ENCODE results near the gene IGFBPL1. TPM values are rescaled to one million over a fixed set of nuclear protein-coding genes. Genes with fewer than 3 reads are reported as not detected.

IGFBPL1 gene
- polyA plus RNA-seq, 1 donor (not counting 4 experiments of a cell fraction or from before 2014, with no cell fraction given) = not detected

- no peaks in the 10 kb centered on the region for H3K9me1 ChIP-seq (ENCODE audit: control insufficient read depth, extremely low read depth, insufficient read depth, low read length)
- no peak for DNase-seq (ENCODE audit: low read depth, low spot score)
- FAIRE-seq = no peak
Observed at GRCh38 chr9:38357350-38358114, 66.7 kb downstream of the IGFBPL1 start.

DNA sequence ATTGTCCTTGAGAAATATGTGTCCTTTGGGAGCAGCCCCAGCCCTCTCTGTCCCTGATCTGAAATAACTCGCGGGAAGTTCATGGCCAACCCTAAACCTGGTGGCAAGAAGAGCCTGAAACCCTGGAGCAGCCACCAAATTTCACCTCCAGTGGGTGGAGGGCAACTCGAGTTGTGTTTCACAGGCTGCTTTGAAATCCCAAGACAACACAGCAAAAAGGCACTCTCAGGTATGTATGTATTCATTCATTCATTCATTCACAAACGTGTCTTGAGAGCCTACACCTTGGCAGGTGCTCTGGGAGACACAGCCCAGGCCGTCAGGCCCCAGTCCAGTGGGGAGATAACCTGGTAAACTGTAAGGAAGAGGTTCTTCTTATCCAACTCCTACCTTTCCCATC, 67.4 kb downstream of the IGFBPL1 start:
- H2AFZ ChIP-seq (ENCODE audit: control insufficient read depth, low read length) = no peak overlapping the region
- peaks cover 6% of the 10 kb centered on the region for H3K27me3 ChIP-seq (ENCODE audit: control insufficient read depth, extremely low read depth, insufficient read depth, low read length)
- H3K36me3 ChIP-seq (ENCODE audit: control insufficient read depth in 2 of 2, extremely low read depth in 1 of 2, insufficient read depth in 2 of 2, low read length in 2 of 2) = no peaks in the 10 kb centered on the region
- H4K20me1 ChIP-seq (ENCODE audit: control insufficient read depth, extremely low read depth, insufficient read depth, low read length) = no peaks in the 10 kb centered on the region
- dilution Hi-C loops (cut with MboI; ENCODE audit: extremely low pct_ligation_motif_present, low sequenced_read_pairs) = no loop called here
- no peaks in the 10 kb centered on the region for H3K4me1 ChIP-seq (ENCODE audit: control insufficient read depth, extremely low read depth, insufficient read depth, low read length)
- no peak for DNase-seq (ENCODE audit: low read depth, low spot score)
- no peak for FAIRE-seq
- no peak overlapping the region for H3K9ac ChIP-seq (ENCODE audit: control insufficient read depth, extremely low read depth, insufficient read depth, low read length)
- TF ChIP-seq, protein P1, sequence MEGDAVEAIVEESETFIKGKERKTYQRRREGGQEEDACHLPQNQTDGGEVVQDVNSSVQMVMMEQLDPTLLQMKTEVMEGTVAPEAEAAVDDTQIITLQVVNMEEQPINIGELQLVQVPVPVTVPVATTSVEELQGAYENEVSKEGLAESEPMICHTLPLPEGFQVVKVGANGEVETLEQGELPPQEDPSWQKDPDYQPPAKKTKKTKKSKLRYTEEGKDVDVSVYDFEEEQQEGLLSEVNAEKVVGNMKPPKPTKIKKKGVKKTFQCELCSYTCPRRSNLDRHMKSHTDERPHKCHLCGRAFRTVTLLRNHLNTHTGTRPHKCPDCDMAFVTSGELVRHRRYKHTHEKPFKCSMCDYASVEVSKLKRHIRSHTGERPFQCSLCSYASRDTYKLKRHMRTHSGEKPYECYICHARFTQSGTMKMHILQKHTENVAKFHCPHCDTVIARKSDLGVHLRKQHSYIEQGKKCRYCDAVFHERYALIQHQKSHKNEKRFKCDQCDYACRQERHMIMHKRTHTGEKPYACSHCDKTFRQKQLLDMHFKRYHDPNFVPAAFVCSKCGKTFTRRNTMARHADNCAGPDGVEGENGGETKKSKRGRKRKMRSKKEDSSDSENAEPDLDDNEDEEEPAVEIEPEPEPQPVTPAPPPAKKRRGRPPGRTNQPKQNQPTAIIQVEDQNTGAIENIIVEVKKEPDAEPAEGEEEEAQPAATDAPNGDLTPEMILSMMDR (optimal IDR thresholded peaks at IDR 0.05 in 1 of 3, IDR thresholded peaks at IDR 0.05 in 1 of 3, conservative IDR thresholded peaks at IDR 0.05 in 1 of 3; ENCODE audit: extremely low read depth in 1 of 3, insufficient read depth in 2 of 3, low read length in 3 of 3) = no peak
- TF ChIP-seq EZH2 (IDR thresholded peaks at IDR 0.05; ENCODE audit: low read length) = no peak
- no peak overlapping the region for H3K4me2 ChIP-seq (ENCODE audit: control insufficient read depth, extremely low read depth, insufficient read depth, low read depth, low read length)
- H3K9me1 ChIP-seq (ENCODE audit: control insufficient read depth, extremely low read depth, insufficient read depth, low read length) = no peaks in the 10 kb centered on the region
- H3K4me3 ChIP-seq (ENCODE audit: control insufficient read depth in 2 of 3, extremely low read depth in 1 of 3, insufficient read depth in 2 of 3, low read depth in 1 of 3, low read length in 3 of 3) = no peak overlapping the region
- no peaks in the 10 kb centered on the region for H3K79me2 ChIP-seq (ENCODE audit: control insufficient read depth, insufficient read depth, low read length)
- no peaks in the 10 kb centered on the region for H3K9me3 ChIP-seq (ENCODE audit: control insufficient read depth, low read depth, low read length)
- H3K27ac ChIP-seq (ENCODE audit: control insufficient read depth, insufficient read depth, low read length) = no peak overlapping the region

More at GRCh38 chr9:38357350-38358114, 66.7 kb downstream of the IGFBPL1 start:
- Histone ChIP-seq H3K27me3 (ENCODE audit: control insufficient read depth, extremely low read depth, insufficient read depth, low read length) (peaks cover 6% of the 10 kb centered on the region), H4K20me1 (ENCODE audit: control insufficient read depth, extremely low read depth, insufficient read depth, low read length) (no peaks in the 10 kb centered on the region), H3K4me1 (ENCODE audit: control insufficient read depth, extremely low read depth, insufficient read depth, low read length) (no peaks in the 10 kb centered on the region), H3K4me3 (ENCODE audit: control insufficient read depth in 2 of 3, extremely low read depth in 1 of 3, insufficient read depth in 2 of 3, low read depth in 1 of 3, low read length in 3 of 3) (no peak overlapping the region), H3K4me2 (ENCODE audit: control insufficient read depth, extremely low read depth, insufficient read depth, low read depth, low read length) (no peak overlapping the region), H3K9ac (ENCODE audit: control insufficient read depth, extremely low read depth, insufficient read depth, low read length) (no peak overlapping the region), H3K79me2 (ENCODE audit: control insufficient read depth, insufficient read depth, low read length) (no peaks in the 10 kb centered on the region), H3K9me3 (ENCODE audit: control insufficient read depth, low read depth, low read length) (no peaks in the 10 kb centered on the region), H3K36me3 (ENCODE audit: control insufficient read depth in 2 of 2, extremely low read depth in 1 of 2, insufficient read depth in 2 of 2, low read length in 2 of 2) (no peaks in the 10 kb centered on the region), H3K27ac (ENCODE audit: control insufficient read depth, insufficient read depth, low read length) (no peak overlapping the region), H2AFZ (ENCODE audit: control insufficient read depth, low read length) (no peak overlapping the region)
- dilution Hi-C loops (cut with MboI; ENCODE audit: extremely low pct_ligation_motif_present, low sequenced_read_pairs) = no loop called here
- no peak for TF ChIP-seq EZH2 (IDR thresholded peaks at IDR 0.05; ENCODE audit: low read length)
- TF ChIP-seq, protein P1 (optimal IDR thresholded peaks at IDR 0.05 in 1 of 3, IDR thresholded peaks at IDR 0.05 in 1 of 3, conservative IDR thresholded peaks at IDR 0.05 in 1 of 3; ENCODE audit: extremely low read depth in 1 of 3, insufficient read depth in 2 of 3, low read length in 3 of 3) = no peak

Other genes with a start within 250 kb of the IGFBPL1 start
- 10.9 to 22.0 TPM (median 14.4 TPM) in 3 replicates for gene ALDH1B1, start 31.8 kb downstream of the IGFBPL1 start, polyA plus RNA-seq
- gene ANKRD18A, start 196.1 kb upstream of the IGFBPL1 start, polyA plus RNA-seq = 1.7 to 4.5 TPM (median 4.0 TPM) in 3 replicates

Measured in keratinocyte (primary cell).